Neural cell (in vitro differentiated cells): ENCODE results near the gene ANKRD10.

ENCODE experiments used
- EZH2 ChIP-seq: fragments of 200-600, 300-800 bp; shearing (Covaris generic), sonication (generic); IDR thresholded peaks from 2 replicates; pipeline ENCODE4 v1.6.1; 2014; ENCODE audit warnings: antibody characterized with exemption, low read length, borderline replicate concordance, mild to moderate bottlenecking; ENCODE audit not compliant: insufficient read depth, poor library complexity, severe bottlenecking
- TAF1 ChIP-seq: IDR thresholded peaks from 2 replicates; pipeline ENCODE4 v1.6.1; 2012; ENCODE audit warnings: low read depth
- TF ChIP-seq, protein P1 (sequence below): fragments of 450-650 bp; IDR thresholded peaks from 2 replicates; pipeline ENCODE4 v1.5.1; 2014; ENCODE audit warnings: antibody characterized with exemption, mild to moderate bottlenecking, moderate library complexity; ENCODE audit not compliant: poor library complexity, severe bottlenecking

DNA sequence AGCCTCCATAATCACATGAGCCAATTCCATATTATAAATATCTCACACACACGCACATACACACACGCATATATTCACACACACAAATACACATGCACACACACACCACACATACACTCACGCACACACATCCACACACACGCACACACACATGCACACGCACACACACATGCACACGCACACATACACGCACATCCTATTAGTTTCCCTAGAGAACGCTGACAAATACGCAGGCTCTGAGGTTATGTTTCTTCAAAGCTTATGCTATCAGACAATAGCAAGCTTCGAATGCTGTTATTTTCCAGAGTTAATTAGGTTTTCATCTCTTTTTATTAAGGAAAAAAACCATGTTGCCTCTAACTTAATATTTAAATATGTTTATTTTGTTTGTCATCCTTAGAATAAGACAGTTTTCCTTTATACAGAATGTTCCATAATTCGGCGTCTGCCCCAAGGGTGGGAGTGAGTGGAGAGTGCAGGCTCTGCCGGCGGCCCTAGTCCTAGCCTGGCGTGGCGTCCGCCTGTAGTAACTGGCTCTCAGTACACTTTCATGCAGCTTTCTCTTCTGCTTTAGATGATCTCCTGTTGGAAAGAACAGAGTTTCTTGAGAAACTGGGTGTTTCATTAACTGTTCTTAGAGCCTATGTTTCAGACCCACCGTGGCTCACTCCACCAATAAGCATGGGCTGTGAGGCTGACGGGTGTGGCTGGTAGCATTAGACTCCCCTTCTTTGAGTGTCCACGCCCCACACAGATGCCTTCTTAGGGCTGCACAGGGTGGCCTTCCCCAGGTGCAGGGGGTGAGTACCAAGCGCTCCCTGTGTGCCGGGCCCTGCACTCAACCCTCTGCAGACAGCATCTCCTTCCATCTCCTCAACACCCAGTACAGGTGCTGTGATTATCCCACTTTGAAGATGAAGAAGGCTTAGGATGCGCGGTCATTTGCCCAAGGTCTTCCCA lies 30.4 kb upstream of the ANKRD10 start:
- TF ChIP-seq, protein P1, sequence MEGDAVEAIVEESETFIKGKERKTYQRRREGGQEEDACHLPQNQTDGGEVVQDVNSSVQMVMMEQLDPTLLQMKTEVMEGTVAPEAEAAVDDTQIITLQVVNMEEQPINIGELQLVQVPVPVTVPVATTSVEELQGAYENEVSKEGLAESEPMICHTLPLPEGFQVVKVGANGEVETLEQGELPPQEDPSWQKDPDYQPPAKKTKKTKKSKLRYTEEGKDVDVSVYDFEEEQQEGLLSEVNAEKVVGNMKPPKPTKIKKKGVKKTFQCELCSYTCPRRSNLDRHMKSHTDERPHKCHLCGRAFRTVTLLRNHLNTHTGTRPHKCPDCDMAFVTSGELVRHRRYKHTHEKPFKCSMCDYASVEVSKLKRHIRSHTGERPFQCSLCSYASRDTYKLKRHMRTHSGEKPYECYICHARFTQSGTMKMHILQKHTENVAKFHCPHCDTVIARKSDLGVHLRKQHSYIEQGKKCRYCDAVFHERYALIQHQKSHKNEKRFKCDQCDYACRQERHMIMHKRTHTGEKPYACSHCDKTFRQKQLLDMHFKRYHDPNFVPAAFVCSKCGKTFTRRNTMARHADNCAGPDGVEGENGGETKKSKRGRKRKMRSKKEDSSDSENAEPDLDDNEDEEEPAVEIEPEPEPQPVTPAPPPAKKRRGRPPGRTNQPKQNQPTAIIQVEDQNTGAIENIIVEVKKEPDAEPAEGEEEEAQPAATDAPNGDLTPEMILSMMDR: no peak
- TF ChIP-seq EZH2: no peak
- TF ChIP-seq TAF1: no peak
